ENCODE results near the gene FAM149A. TPM values are rescaled to one million over a fixed set of nuclear protein-coding genes. Genes with fewer than 3 reads are reported as not detected.

Gene FAM149A
- polyA plus RNA-seq, 1 donor (not counting 4 experiments of a cell fraction or from before 2014, with no cell fraction given): 0.41 TPM

GRCh38 chr4:186217733-186218293 lies 113.3 kb downstream of the FAM149A start:
- Histone ChIP-seq H4K20me1 (ENCODE audit: control insufficient read depth, extremely low read depth, insufficient read depth, low read length) (no peaks in the 10 kb centered on the region), H3K9me1 (ENCODE audit: control insufficient read depth, extremely low read depth, insufficient read depth, low read length) (no peaks in the 10 kb centered on the region), H3K4me3 (ENCODE audit: control insufficient read depth in 2 of 3, extremely low read depth in 1 of 3, insufficient read depth in 2 of 3, low read depth in 1 of 3, low read length in 3 of 3) (no peak overlapping the region), H3K27ac (ENCODE audit: control insufficient read depth, insufficient read depth, low read length) (no peak overlapping the region), H3K9ac (ENCODE audit: control insufficient read depth, extremely low read depth, insufficient read depth, low read length) (no peak overlapping the region), H3K27me3 (ENCODE audit: control insufficient read depth, extremely low read depth, insufficient read depth, low read length) (no peaks in the 10 kb centered on the region), H3K4me1 (ENCODE audit: control insufficient read depth, extremely low read depth, insufficient read depth, low read length) (no peaks in the 10 kb centered on the region), H3K79me2 (ENCODE audit: control insufficient read depth, insufficient read depth, low read length) (no peaks in the 10 kb centered on the region), H3K9me3 (ENCODE audit: control insufficient read depth, low read depth, low read length) (no peaks in the 10 kb centered on the region), H3K4me2 (ENCODE audit: control insufficient read depth, extremely low read depth, insufficient read depth, low read depth, low read length) (no peak overlapping the region), H3K36me3 (ENCODE audit: control insufficient read depth in 2 of 2, extremely low read depth in 1 of 2, insufficient read depth in 2 of 2, low read length in 2 of 2) (no peaks in the 10 kb centered on the region), H2AFZ (ENCODE audit: control insufficient read depth, low read length) (no peak overlapping the region)
- no peak for TF ChIP-seq CTCF (optimal IDR thresholded peaks at IDR 0.05 in 1 of 3, IDR thresholded peaks at IDR 0.05 in 1 of 3, conservative IDR thresholded peaks at IDR 0.05 in 1 of 3; ENCODE audit: extremely low read depth in 1 of 3, insufficient read depth in 2 of 3, low read length in 3 of 3)
- no peak for TF ChIP-seq EZH2 (IDR thresholded peaks at IDR 0.05; ENCODE audit: low read length)
- FAIRE-seq (no peak), DNase-seq (ENCODE audit: low read depth, low spot score) (no peak)
- dilution Hi-C loops (cut with MboI; ENCODE audit: extremely low pct_ligation_motif_present, low sequenced_read_pairs): no loop called here

- TF ChIP-seq EZH2 (IDR thresholded peaks at IDR 0.05; ENCODE audit: low read length): no peak
- no peak for TF ChIP-seq CTCF (optimal IDR thresholded peaks at IDR 0.05 in 1 of 3, IDR thresholded peaks at IDR 0.05 in 1 of 3, conservative IDR thresholded peaks at IDR 0.05 in 1 of 3; ENCODE audit: extremely low read depth in 1 of 3, insufficient read depth in 2 of 3, low read length in 3 of 3)
- Histone ChIP-seq H3K36me3 (ENCODE audit: control insufficient read depth in 2 of 2, extremely low read depth in 1 of 2, insufficient read depth in 2 of 2, low read length in 2 of 2) (no peaks in the 10 kb centered on the region), H3K9ac (ENCODE audit: control insufficient read depth, extremely low read depth, insufficient read depth, low read length) (no peak overlapping the region), H3K9me3 (ENCODE audit: control insufficient read depth, low read depth, low read length) (no peaks in the 10 kb centered on the region), H2AFZ (ENCODE audit: control insufficient read depth, low read length) (no peak overlapping the region), H3K4me2 (ENCODE audit: control insufficient read depth, extremely low read depth, insufficient read depth, low read depth, low read length) (no peak overlapping the region), H3K4me3 (ENCODE audit: control insufficient read depth in 2 of 3, extremely low read depth in 1 of 3, insufficient read depth in 2 of 3, low read depth in 1 of 3, low read length in 3 of 3) (no peak overlapping the region), H4K20me1 (ENCODE audit: control insufficient read depth, extremely low read depth, insufficient read depth, low read length) (no peaks in the 10 kb centered on the region), H3K79me2 (ENCODE audit: control insufficient read depth, insufficient read depth, low read length) (no peaks in the 10 kb centered on the region), H3K4me1 (ENCODE audit: control insufficient read depth, extremely low read depth, insufficient read depth, low read length) (no peaks in the 10 kb centered on the region), H3K27ac (ENCODE audit: control insufficient read depth, insufficient read depth, low read length) (no peak overlapping the region), H3K27me3 (ENCODE audit: control insufficient read depth, extremely low read depth, insufficient read depth, low read length) (no peaks in the 10 kb centered on the region), H3K9me1 (ENCODE audit: control insufficient read depth, extremely low read depth, insufficient read depth, low read length) (no peaks in the 10 kb centered on the region)
- DNase-seq (ENCODE audit: low read depth, low spot score) (no peak), FAIRE-seq (no peak)
- dilution Hi-C loops (cut with MboI; ENCODE audit: extremely low pct_ligation_motif_present, low sequenced_read_pairs): no loop called here
Observed at GRCh38 chr4:186221624-186222023, 117.1 kb downstream of the FAM149A start.

Small RNAs within 50 kb of the gene (small RNA-seq; reads per million reads assigned to genes)
- gene RF00322 (ENCODE audit: insufficient read length in 3 of 3, low read depth in 3 of 3, low replicate concordance in 1 of 3): 0 reads per million in 3 experiments

Other genes starting within 250 kb of the FAM149A start
- gene TLR3, start 35.5 kb upstream of the FAM149A start, polyA plus RNA-seq: 5.6 to 9.3 TPM (median 8.8 TPM) in 3 replicates
- gene CYP4V2, start 86.9 kb downstream of the FAM149A start, polyA plus RNA-seq: 4.8 to 10.2 TPM (median 8.8 TPM) in 3 replicates
- gene KLKB1, start 122.8 kb downstream of the FAM149A start, polyA plus RNA-seq: 0.04 TPM in 2 of 3 replicates, not detected in the other
- gene F11, start 161.5 kb downstream of the FAM149A start, polyA plus RNA-seq: not detected in 3 replicates

Measured in keratinocyte (primary cell).